Measurements from ENCODE around the gene ATP10B.

Gene ATP10B

GRCh38 chr5:160679567-160680309 lies 172.3 kb downstream of the ATP10B start:
- Histone ChIP-seq H3K36me3 (ENCODE audit: control insufficient read depth in 2 of 2, insufficient read depth in 1 of 2, low read length in 2 of 2) (no peaks in the 10 kb centered on the region), H3K4me3 (ENCODE audit: low read depth, low read length) (no peak overlapping the region), H3K4me1 (ENCODE audit: control insufficient read depth, insufficient read depth, low read length) (no peaks in the 10 kb centered on the region), H3K9me3 (ENCODE audit: control insufficient read depth, insufficient read depth, low read depth, low read length) (no peaks in the 10 kb centered on the region), H3K27ac (ENCODE audit: extremely low read depth, low read depth, low read length) (no peak overlapping the region)
- ChIA-PET POLR2A (no interaction called here), CTCF (interaction anchor here (0.7 kb wide), 1 partner anchor 94 kb away, joined by 4 read pairs; no protein-coding TSS in a partner anchor)
- TF ChIP-seq ZNF202 (tag by site-specific recombination; IDR thresholded peaks at IDR 0.05; ENCODE audit: borderline replicate concordance): no peak
- no peak for TF ChIP-seq PRDM6 (tag by site-specific recombination; IDR thresholded peaks at IDR 0.05)
- no peak for TF ChIP-seq ZFP69B (tag by site-specific recombination; IDR thresholded peaks at IDR 0.05)
- no peak for TF ChIP-seq ZSCAN18 (tag by site-specific recombination; IDR thresholded peaks at IDR 0.05)
- no peak for TF ChIP-seq ZNF571 (tag by site-specific recombination; IDR thresholded peaks at IDR 0.05)
- no peak for TF ChIP-seq SCRT1 (tag by site-specific recombination; IDR thresholded peaks at IDR 0.05; ENCODE audit: borderline replicate concordance)
- no peak for TF ChIP-seq ZEB2 (tag by site-specific recombination; IDR thresholded peaks at IDR 0.05)
- no peak for TF ChIP-seq ZNF664 (tag by site-specific recombination; IDR thresholded peaks at IDR 0.05)

GRCh38 chr5:160675988-160676387 lies 176.0 kb downstream of the ATP10B start:
- Histone ChIP-seq H3K27ac (ENCODE audit: extremely low read depth, low read depth, low read length) (no peak overlapping the region), H3K4me3 (ENCODE audit: low read depth, low read length) (no peak overlapping the region), H3K4me1 (ENCODE audit: control insufficient read depth, insufficient read depth, low read length) (no peaks in the 10 kb centered on the region), H3K36me3 (ENCODE audit: control insufficient read depth in 2 of 2, insufficient read depth in 1 of 2, low read length in 2 of 2) (no peaks in the 10 kb centered on the region), H3K9me3 (ENCODE audit: control insufficient read depth, insufficient read depth, low read depth, low read length) (no peaks in the 10 kb centered on the region)
- ChIA-PET POLR2A (no interaction called here), CTCF (interaction anchor here (0.6 kb wide), 1 partner anchor 223 kb away, joined by 3 read pairs; no protein-coding TSS in a partner anchor)
- TF ChIP-seq ZNF362 (tag by site-specific recombination; IDR thresholded peaks at IDR 0.05) (no peak), IKZF3 (tag by site-specific recombination; IDR thresholded peaks at IDR 0.05) (no peak), KLF16 (tag by site-specific recombination; IDR thresholded peaks at IDR 0.05) (no peak), ZNF138 (tag by site-specific recombination; IDR thresholded peaks at IDR 0.05; ENCODE audit: borderline replicate concordance) (no peak), SP7 (tag by site-specific recombination; IDR thresholded peaks at IDR 0.05) (no peak), ZNF114 (tag by site-specific recombination; IDR thresholded peaks at IDR 0.05) (no peak), ZSCAN23 (tag by site-specific recombination; IDR thresholded peaks at IDR 0.05) (no peak), ZNF140 (tag by site-specific recombination; IDR thresholded peaks at IDR 0.05) (no peak), ZNF146 (tag by site-specific recombination; IDR thresholded peaks at IDR 0.05) (no peak), ZSCAN4 (tag by site-specific recombination; IDR thresholded peaks at IDR 0.05) (no peak), ZNF629 (tag by site-specific recombination; IDR thresholded peaks at IDR 0.05) (no peak), MEIS1 (CRISPR knock-in tag; IDR thresholded peaks at IDR 0.05; ENCODE audit: borderline replicate concordance) (no peak), ZNF449 (tag by site-specific recombination; IDR thresholded peaks at IDR 0.05) (no peak), ZBTB26 (tag by site-specific recombination; optimal IDR thresholded peaks at IDR 0.05) (no peak), ZBTB48 (tag by site-specific recombination; IDR thresholded peaks at IDR 0.05) (no peak)

All from HEK293 (cell line).